OCI-LY7 (cell line): Measurements from ENCODE around the gene CAMSAP3.

Experiments
- EZH2phosphoT487 ChIP-seq: fragments of 200-600 bp; sonication (generic); IDR thresholded peaks from 2 replicates; pipeline ENCODE4 v1.6.1; 2018; ENCODE audit warnings: low read depth, borderline replicate concordance, mild to moderate bottlenecking, mixed run types, antibody characterized with exemption, low read length, moderate library complexity, mixed read lengths
- TF ChIP-seq, protein P1 (sequence below): fragments of 200-600 bp; sonication (generic); conservative IDR thresholded peaks from 2 replicates; pipeline ENCODE4 v1.5.1; 2014; ENCODE audit warnings: mild to moderate bottlenecking, antibody characterized with exemption, low read length, moderate library complexity, mixed read lengths

DNA sequence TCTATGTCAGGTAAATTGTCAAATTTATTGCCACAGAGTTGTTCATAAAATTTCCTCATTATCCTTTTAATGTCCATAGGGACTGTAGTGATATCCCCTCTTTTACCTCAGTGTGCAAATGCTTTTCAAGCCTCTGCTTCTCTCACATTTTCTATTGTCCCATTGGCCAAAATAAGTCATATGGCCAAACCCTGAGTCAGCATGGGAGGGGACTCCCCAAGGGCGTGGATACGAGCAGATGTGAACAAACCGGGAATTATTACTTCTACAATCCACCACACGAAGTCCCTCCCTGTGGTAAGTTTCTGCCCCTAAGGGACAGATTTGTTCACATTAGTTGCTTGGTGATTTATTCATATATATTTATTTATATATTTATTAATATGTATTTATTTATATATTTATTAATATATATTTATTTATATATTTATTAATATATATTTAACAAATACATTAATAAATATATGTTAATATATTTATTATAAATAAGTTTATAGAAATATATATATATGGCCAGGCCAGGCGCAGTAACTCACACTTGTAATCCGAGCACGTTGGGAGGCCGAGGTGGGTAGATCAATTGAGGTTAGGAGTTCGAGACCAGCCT is 20.1 kb upstream of the CAMSAP3 start:
- TF ChIP-seq, protein P1, sequence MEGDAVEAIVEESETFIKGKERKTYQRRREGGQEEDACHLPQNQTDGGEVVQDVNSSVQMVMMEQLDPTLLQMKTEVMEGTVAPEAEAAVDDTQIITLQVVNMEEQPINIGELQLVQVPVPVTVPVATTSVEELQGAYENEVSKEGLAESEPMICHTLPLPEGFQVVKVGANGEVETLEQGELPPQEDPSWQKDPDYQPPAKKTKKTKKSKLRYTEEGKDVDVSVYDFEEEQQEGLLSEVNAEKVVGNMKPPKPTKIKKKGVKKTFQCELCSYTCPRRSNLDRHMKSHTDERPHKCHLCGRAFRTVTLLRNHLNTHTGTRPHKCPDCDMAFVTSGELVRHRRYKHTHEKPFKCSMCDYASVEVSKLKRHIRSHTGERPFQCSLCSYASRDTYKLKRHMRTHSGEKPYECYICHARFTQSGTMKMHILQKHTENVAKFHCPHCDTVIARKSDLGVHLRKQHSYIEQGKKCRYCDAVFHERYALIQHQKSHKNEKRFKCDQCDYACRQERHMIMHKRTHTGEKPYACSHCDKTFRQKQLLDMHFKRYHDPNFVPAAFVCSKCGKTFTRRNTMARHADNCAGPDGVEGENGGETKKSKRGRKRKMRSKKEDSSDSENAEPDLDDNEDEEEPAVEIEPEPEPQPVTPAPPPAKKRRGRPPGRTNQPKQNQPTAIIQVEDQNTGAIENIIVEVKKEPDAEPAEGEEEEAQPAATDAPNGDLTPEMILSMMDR, result no peak
- no peak for TF ChIP-seq EZH2phosphoT487
